HuH-7.5 (cell line): Measurements from ENCODE around the gene MAP2K5.

Experiments
- DNase-seq: peaks from one replicate; pipeline ENCODE4 v3.0.0; 2011; ENCODE audit warnings: low spot score

The MAP2K5 gene

DNA sequence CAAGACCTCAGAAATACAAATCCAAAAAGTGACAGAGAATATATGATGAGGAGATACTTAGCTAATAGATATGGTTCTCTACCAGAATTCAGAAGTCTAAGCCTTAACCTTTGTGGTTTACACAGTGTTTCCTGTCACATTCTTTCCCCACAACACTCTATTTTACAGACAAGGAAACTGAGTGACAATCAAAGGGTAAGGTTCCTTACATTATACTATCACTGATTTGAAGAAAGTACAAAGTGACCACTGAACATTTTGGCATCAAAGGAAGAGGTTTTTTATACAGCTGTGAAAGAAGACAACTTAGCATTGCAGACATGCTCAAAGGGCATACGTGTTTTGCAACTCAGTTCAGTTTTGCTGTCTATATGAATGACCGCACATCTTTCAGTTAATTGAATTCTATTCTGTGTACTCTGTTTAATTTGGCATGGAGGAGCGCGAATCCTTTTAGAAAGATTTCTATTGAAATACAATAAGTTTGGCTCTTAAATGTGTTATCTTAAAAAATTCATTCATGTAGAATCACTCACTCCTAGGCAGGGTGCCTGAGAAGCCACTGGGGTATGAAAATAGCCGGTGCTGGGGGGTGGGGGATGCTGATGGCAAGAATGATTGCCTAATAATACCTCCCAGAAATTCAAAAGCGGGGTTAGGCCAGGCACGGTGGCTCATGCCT is 216.3 kb downstream of the MAP2K5 start:
- no peak for DNase-seq

DNA sequence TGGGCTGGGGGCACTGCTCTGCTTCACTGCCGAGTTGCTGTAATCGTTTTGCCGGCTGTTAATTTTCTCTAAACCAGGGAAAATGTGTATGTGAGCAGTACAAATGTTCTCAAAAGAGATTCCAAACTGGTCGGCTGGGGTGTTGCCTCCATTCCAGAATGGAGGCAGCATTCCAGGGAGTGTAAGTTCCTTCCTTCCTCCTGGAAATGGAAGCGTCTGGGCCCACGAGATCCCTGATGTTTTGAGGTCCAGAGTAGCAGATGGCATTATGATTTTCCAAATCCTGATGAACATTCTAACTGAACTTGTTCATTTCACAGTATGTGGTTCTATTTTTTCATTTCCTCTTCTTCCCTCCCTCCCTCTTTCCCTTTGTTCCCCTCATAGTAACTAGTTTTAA is 218.4 kb downstream of the MAP2K5 start:
- DNase-seq = no peak

DNA sequence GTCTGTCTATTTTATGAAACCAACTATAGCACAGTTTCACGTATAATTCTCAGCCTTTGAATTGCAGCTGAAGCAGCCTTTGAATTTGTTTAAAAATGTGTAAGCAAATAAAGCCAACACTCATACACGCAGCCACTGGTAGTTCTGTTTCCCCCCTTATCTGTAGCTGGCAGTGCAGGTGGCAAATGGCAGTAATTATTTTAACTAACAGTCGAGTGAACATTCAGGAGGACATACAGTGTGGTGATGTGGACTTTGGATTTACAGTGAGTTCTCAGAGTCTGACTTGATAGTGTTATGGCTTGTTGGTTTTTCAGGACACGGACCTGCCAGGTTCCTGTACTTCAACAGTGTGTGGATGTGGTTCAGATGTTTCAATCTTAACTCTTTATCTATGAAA is 218.8 kb downstream of the MAP2K5 start:
- peak; percentile 32 for DNase-seq

DNA sequence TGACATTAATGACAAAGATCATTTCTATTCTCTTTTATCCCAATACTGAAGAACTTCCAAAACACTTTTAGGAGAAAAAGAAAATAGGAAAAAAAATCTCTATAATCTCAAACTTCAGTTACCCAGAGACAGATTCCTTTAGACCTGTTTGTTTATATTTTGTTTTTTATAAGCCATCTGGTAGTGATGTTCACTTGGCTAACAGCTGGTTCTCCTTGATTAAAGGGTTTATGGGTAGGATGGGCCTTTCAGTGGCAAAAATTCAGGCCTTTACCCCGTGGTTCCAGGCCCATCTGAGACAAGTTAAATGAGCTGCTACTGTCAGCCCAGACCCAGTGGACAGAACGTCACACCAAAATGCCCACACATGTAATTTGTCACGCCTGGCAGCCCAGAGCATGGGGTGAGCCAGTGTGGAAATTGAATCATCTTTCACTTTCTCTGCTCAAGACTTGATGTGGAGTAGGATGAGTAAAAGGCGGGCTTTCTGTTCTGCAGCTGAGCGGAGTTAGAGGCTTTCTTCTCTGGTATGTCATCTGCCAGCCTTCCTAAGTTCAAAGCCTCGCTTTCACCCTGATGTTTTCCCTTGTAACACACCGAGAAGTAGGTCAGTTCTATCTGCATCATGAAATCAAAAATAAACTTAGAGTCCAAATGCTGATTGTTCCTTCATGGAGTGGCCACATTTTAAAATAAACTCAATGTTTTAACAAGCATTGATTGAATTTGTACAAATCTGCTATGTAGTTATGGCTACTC is 220.3 kb downstream of the MAP2K5 start:
- DNase-seq = no peak

DNA sequence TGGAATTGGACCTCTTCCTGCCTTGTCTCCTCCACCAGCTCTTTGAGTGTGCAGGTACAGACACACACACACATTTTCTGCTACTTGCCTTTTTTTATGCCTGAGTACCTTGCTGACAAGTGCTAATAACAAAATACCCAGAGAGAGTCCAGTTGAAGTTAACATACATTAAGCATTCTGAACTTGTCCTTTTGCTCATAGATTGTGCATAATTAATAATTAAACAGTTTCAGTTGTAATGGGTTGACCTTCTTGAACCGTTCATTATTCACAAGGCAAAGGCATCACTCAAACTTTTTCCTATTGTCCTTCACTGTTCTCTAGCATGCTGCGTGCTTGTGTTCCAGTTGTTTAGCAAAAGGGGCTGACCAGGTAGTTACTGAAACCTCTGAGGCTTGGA is 223.2 kb downstream of the MAP2K5 start:
- no peak for DNase-seq

DNA sequence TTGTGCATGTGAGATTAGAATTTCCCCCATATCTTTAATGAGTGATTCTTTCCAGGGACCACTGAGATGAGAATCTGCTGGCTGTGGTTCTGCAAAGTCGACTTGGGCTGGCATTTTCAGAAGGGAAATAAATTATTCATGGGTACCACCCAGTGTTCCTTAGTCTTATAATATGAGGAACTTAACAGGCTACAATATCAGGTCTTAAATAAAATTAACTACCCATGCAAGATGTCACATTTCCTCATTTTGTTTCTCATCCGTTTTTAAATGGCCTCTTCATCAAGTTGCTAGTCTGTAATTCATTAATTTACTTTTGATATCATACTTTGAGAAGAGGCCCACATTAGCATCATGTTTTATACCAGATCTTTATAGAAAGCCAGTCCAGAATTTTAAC is 224.5 kb downstream of the MAP2K5 start:
- DNase-seq = no peak

DNA sequence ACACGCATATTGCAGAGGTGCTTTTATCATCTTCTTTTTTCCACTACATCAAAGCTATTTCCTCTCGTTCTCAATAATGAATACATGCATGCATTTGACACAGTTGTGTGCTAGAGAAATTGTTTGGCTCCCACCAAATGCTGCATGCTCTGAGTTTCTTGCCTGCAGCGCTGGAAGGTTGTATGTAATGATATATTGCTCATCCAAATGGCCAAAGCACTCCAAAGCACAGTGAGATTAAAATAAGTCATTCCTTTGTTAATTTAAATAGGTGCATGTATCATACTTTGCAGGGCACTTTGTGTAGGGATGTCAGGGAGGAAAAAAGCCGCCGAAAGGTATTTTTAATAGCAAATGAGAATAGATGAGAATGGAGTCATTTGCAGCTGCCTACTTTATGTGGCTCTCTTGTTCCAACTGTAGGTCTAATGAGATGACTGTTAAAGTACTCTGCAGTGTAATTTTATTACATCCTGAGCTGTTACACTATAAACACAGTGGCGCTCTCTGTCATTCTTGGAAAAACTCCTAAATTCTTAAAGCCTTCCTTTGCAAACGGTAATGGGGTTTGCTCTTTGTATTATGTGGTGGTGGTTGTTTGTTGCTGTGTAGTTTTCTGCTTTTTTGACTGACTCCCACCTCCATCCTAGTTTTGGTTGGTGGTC is 225.9 kb downstream of the MAP2K5 start:
- DNase-seq = no peak

DNA sequence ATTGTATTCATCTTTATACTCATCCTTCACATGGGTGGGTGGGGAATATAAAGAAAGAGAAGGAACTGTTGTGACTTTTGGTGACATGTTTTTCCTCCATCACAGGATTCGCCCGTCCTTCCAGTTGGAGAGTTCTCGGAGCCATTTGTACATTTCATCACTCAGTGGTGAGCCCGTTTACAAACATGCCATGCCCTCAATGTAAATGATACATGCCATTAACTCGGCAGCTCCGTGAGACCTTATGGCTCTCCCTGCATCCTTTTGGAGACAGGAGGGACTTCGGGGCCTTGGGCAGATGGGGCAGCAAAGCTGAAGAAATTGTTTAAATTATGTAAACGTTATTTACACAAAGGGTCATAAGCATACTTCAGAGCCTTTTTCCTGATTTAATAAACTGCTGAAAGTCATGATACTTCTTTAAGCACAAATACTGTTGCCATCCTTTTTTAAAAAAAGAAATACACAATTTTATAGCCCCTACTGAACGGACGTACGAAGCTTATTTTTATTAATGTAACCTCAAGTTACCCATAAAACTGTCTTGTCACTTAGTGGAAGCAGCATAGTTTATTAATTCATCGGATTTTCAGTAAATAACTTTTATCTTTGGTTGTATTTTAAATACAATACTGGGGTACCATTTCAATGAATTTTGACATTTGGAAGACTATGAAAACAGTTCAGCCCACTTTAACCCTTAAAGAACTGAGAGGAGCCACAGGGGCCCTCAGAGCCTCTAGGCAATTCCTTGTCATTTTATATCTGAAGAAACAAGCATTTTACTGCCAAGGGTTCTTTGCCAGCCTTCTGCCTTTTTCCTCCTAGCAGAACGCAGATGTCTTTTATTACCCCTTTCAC is 227.2 kb downstream of the MAP2K5 start:
- no peak for DNase-seq

DNA sequence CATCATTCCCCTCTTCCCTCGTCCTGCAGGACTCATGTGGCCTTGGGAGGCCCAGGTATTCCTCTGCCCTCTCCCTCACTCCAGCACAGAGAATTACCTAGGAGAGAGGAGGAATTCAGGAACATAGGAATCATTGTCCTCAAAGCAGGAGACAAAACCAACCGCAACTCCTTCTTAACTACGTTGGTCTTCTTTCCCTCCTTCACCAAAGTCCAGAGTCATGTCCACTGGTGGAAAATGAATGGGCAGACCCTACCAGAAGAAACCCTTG is 227.8 kb downstream of the MAP2K5 start:
- no peak for DNase-seq

DNA sequence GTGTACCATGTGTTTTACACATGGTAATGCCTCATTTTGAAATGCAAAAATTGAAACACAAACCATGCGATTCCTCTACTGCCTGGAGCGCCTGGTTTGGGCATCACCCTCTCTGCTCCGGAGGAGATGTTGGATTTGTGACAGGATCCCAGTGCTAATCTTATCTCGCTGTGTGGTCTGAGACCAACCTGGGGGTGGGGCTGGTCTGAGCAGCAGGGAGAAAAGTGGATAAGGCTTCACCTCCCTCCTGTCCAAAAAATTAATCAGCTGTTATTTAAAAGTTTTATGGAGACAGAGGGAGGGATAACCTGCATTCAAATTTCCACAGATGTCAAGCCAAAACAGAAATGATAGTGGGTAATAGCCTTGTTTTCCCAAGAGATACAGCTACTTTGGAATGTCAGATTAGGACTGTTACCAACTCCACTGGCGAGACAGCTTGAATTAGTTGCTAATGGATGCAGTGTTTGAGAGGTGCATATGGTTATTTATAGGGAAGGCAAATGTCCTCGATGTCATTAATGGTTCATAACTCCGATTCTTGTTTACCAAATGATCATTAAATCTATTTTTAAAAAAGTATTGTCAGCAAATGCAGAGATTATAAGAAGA is 228.8 kb downstream of the MAP2K5 start:
- DNase-seq = no peak

DNA sequence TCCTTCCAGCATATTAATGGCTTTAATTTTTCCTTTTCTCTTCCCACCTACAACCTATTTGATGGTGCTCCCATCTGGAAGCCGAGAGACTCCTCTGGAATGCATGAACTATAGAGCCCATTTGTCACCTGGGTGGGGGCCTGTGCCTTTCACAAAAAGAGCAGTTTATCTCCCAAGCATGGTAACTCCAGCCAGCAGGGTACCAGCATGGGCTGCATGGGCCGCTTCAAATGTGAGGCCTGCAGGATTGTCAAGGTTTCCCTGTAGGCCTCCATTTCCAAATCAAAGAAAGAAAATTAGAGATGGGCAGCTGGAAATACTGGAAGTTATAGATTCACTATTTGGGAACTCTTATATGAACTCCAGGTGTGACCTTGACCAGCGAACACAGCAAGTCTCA is 232.1 kb downstream of the MAP2K5 start:
- DNase-seq = no peak

DNA sequence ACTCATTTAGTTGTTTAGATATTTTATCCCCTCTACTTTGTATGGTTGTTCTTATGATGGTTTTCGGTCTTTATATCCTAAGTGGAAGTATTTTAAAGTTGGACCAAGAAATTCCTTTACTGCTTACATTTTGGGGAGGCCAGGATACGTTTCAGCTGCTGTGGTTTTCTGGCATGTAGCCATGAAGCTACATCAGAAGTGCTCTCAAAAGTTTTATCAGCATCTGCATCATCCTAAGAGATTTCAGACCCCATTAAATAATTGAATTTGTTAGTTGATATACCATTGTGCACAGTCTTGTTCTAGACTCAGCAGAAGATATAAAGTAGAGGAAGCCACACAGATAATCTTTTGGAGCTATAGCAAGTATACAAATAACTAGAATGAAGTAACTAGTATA is 232.7 kb downstream of the MAP2K5 start:
- no peak for DNase-seq

DNA sequence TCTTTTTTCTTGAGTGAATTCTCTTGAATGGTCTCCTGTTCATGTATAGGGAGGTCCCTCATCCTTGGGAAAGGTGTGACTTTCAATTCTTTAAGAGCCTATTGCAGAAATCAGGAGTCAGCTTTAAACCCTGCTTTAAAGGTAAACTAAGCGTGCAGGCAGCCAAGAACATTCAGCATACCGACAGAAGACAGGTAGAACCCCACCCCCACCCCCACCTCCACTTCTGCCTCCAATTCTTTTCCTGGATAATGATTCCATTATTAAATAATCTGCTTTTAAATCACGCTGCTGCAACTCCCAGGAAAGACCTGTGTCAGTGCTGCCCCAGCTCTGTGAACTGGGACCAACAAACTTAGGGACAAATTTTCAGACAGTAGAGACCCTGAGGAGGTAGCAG is 233.5 kb downstream of the MAP2K5 start:
- DNase-seq = no peak

DNA sequence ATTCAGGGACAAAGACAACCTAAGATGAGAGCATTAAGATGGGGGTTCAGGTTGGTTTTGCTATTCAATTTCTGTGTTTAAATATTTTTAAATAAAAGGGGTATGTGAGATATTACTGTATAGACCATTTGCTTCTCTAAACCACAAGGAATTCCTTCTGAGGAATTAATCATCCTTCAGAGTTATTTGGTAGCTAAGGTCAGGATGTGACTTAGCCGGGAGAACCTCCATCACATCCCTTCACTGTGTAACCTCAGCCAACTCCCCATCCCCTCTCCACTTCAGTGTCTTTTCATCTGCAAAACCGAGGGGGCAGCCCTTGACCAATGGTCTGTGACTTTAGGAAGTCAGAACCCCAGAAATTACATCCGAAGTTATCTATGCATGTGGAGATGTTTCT is 234.1 kb downstream of the MAP2K5 start:
- no peak for DNase-seq

DNA sequence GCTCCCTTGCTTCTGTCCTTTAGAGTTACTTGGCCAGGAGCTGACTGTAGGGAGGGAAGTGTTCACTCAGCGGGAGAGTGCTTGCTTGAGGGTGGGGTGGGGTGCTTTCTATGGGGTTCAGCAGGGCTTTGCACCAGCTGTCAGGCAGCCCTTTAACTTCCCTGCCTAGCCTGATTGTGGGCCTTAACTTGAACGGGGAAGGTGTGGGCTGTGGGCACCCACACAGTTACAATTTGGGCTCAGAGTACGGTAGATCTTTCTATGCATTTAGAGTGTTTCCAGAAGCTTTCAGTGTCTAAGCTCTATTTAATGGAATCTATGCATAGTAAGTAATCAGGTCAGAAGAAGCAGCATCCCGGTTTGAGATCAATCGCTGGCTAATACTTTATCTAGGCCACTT is 234.6 kb downstream of the MAP2K5 start:
- DNase-seq = no peak

DNA sequence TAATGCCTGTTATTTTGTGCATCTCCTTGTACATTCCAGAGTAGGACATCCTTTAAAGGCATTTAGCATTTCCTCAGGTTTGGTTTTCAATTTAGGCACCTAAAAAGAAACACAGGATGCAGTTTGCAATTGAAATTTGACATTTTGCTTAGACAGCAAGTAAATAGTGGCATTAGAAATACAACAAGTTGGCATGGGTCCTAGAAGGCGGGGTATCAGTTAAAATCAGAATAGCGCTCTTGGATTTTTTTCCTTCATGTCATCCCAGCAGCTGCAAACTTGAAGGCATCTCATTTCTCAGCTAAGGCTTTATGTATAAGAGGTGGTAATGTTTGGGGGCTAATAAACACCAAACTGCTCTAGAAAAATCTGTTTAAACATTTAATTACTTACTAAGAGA is 235.3 kb downstream of the MAP2K5 start:
- DNase-seq = no peak

DNA sequence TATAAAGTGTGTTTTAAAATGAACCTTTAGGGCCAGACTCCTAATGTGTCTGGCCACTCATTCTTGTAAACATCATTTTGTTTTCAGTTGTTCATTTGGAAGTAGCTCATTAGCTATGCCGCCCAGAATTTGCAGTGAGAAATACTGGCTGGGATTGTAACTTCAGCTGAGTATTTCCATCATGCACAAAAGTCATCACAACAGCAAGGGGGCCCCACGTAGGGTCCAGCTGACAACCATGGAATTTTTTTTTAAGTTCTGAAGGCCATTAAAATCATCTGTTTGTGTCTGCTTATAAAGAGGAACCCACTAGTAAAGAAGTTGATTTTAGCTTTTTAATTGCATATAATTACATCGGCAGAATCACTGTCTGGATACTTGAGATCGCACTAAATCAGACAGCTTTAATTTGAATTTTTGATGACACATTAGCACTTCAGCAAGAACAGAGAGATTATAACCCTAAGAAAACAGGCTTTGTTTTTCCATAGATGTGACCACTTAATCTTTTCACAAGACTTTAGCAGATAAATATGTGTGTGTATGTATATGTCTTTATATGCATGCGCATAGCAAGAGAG is 236.6 kb downstream of the MAP2K5 start:
- no peak for DNase-seq

DNA sequence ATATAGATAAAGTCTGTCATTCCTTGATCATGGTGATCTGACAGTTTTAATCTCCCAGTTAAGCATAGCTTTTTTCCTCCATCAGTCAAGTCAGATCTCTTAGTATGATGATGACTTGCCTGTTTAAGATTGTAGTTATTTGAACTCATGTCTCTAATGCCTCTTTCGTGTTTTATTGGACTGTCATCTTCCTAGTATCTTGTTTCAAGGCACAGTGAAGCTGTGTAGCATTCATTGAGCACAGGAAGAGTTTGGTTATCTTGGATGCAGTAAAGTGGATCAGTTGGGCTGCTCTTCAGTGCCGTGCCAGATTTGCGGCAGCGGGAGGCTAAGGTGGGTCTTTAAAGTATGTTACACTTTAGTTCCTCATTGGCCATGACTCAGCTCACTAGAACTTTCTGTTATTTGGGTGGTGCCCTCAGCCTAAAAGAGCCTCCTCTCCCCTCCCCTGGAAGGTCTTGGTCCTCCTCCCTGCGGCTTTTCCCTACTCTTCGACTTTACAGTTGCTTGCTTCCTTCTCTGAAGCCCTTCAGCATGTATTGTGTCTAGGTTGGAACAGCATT is 237.1 kb downstream of the MAP2K5 start:
- no peak for DNase-seq

DNA sequence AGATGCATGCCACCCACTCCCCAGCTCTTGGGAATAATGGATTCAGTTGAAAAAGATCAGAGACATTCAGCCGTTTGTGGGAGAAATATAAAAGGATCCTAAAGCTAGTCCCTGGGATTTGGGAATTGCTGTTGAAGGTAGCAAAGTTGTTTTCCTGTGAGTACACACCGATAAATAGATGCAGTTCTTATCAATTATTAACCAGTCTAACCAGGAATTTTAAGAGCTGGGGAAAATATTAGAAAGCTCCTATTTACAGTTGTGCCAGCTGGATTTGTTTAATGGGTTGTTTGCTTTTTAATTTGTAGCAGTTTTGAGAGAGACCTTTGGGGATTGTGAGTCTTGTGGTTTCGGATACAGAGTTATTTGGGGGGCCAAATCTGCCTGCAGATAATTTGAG is 238.6 kb downstream of the MAP2K5 start:
- no peak for DNase-seq

DNA sequence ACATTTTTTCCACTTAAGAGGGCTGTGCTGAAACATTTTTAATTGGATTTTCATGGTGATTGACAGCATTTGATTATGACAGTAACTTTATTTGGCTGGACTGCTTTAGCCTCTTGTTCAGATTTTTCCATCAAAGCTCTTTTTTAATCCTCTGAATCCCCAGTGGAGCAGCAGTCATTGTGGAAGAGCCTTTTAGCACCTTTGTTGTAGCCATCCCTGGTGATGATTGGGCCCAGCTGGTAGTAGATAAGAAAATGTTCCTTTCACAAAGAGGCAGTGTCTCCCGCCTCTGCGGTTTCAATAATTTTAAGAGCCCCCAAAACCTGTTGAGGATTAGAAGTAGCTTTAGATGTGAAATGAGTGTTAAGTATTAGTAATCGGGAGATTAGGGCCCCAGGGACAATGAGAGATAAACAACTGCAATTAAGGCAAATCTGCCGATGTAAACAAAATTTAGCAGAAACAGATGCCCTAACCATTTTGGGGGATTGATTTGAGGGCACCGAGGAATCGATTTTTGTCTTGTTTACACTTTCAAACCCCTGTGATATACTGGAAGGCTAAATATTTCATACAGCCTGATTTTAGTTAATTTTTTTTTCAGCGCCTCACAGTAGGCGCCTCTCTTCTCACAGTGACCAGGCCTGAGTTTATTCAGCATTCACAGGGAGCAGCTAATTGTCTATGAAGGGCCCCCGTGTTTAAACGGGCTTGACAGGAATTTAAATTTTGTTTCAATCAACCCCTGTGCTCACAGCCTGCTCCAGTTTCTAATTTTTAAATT is 239.6 kb downstream of the MAP2K5 start:
- no peak for DNase-seq

DNA sequence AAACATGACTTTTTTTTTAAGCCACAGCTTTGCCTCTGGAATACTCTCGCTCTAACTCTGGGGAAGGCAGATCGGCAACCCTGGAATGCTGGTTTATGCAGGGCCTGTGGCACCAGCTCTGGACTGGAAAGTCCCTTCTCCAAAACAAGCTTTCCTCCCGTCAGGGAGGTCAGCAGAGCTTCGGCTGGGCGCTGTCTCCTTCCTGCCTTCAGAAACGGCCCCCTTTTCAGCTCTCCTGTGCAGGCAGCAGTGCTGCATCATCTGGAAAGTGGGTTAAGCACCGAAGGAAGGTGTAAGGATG is 240.1 kb downstream of the MAP2K5 start:
- DNase-seq = no peak
